Lung (tissue), 12 donors: ENCODE results near the gene SLC16A1. TPM values are rescaled to one million over a fixed set of nuclear protein-coding genes. Genes with fewer than 3 reads are reported as not detected.

Experiments used
- ATAC-seq: fragments of 200-7000 bp; cut with Tn5 transposase; one replicate; pipeline ENCODE4 v1.9.1; 2020; ENCODE audit warnings: moderate number of reproducible peaks; ENCODE audit not compliant: insufficient read depth, low FRiP score
- DNase-seq, 3 donors: peaks; one replicate each; pipeline ENCODE4 v3.0.0-alpha.2; 2013 to 2017
- H3K27ac ChIP-seq, 2 donors: one replicate each; pipeline ENCODE4 v1.5.1; 2013; ENCODE audit warnings: mild to moderate bottlenecking in 2 of 2, moderate library complexity in 2 of 2, control low read depth in 1 of 2, inconsistent platforms in 1 of 2, low read depth in 1 of 2, low read length in 1 of 2
- H3K27me3 ChIP-seq, 3 donors: one replicate each; pipeline ENCODE4 v1.5.1; 2013; ENCODE audit warnings: low read length in 2 of 3; ENCODE audit not compliant: control insufficient read depth in 3 of 3, insufficient read depth in 3 of 3
- H3K36me3 ChIP-seq, 4 donors: one replicate each; pipeline ENCODE4 v1.5.1; 2013; ENCODE audit warnings: low read length in 4 of 4, mild to moderate bottlenecking in 1 of 4, moderate library complexity in 1 of 4; ENCODE audit not compliant: control insufficient read depth in 4 of 4, insufficient read depth in 4 of 4
- H3K4me1 ChIP-seq, 5 donors: one replicate each; pipeline ENCODE4 v1.5.1; 2013; ENCODE audit warnings: low read length in 5 of 5, mild to moderate bottlenecking in 2 of 5, moderate library complexity in 1 of 5; ENCODE audit not compliant: control insufficient read depth in 5 of 5, insufficient read depth in 5 of 5
- H3K4me3 ChIP-seq: one replicate; pipeline ENCODE4 v1.5.1; 2013; ENCODE audit warnings: mild to moderate bottlenecking, control low read depth, moderate library complexity
- H3K9ac ChIP-seq, 2 donors: one replicate each; pipeline ENCODE4 v1.5.1; 2013; ENCODE audit warnings: low read length in 2 of 2, control low read depth in 1 of 2; ENCODE audit not compliant: insufficient read depth in 1 of 2
- H3K9me3 ChIP-seq, 4 donors: one replicate each; pipeline ENCODE4 v1.5.1; 2013; ENCODE audit warnings: low read length in 3 of 4, mild to moderate bottlenecking in 1 of 4, moderate library complexity in 1 of 4; ENCODE audit not compliant: control insufficient read depth in 4 of 4, insufficient read depth in 3 of 4
- WGBS, 2 donors: extraction: QIAGEN DNeasy Blood & Tissue Kit; methylation state at CpG; one replicate each; pipeline ENCODE4 v1.1.7; 2013; 5-methylcytosine and 5-hydroxymethylcytosine counted together
- polyA plus RNA-seq, 2 donors: library from polyadenylated mRNA; stranded (reverse); fragments of 200-250 nt; gene quantifications; one replicate each; pipeline ENCODE4 v1.2.1, GENCODE V29; 2013
- total RNA-seq, 2 donors: library from RNA; depleted of rRNA in 1 of 2; stranded (reverse); fragments of >200 nt in 1 of 2; gene quantifications; one replicate each; pipeline ENCODE4 v1.2.1, GENCODE V29; 2014 to 2021
- TF ChIP-seq, protein P1 (sequence below): IDR thresholded peaks from 2 replicates; pipeline ENCODE4 v1.5.1; 2012; ENCODE audit warnings: mild to moderate bottlenecking; ENCODE audit errors: control extremely low read depth, extremely low read depth
- donor health status: control.
- donor health status: control.
- donor health status: Bipolar disorder and iron deficiency.
- donor health status: healthy.
- donor health status: DM: yes; HTN: yes; CAD: no.

Gene SLC16A1
- total and polyA plus RNA-seq, 4 donors, result 2.4 to 27.6 (median 8.2) TPM

DNA sequence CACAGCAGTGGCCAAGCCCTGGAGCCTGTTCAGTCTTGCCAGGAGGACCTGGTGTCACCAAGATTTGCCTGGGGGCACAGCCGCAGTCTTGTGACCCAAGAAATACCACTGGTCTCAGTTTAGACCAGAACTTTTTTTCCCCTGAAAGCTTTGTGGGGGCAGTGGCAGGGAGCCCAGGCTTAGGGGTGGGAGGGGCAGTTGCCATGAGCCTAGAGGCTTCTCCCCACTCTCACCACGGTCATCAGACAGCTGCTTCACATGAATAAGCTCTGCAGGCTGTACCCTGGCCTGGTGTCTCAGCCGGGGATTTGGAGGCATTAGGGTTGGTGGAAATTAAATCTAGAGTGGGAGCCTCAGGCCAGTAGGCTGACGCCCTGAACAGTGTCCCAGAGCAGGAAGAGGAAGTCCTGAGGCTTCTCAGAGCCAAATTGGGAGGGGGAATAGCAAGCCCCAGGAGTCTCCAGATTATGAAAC, 73.7 kb downstream of the SLC16A1 start:
- DNase-seq (no peak), ATAC-seq (no peak)
- Histone ChIP-seq H3K27ac (no peak overlapping the region), H3K4me1 (no peaks in the 10 kb centered on the region), H3K4me3 (no peak overlapping the region), H3K9me3 (peaks cover 0 to 3% (median 0%) of the 10 kb centered on the region in 4 donors), H3K9ac (no peak overlapping the region), H3K36me3 (no peaks in the 10 kb centered on the region), H3K27me3 (no peaks in the 10 kb centered on the region)
- 60 to 68% methylated on average over 4 of the region's 4 CpGs for WGBS, 2 donors
- TF ChIP-seq, protein P1, sequence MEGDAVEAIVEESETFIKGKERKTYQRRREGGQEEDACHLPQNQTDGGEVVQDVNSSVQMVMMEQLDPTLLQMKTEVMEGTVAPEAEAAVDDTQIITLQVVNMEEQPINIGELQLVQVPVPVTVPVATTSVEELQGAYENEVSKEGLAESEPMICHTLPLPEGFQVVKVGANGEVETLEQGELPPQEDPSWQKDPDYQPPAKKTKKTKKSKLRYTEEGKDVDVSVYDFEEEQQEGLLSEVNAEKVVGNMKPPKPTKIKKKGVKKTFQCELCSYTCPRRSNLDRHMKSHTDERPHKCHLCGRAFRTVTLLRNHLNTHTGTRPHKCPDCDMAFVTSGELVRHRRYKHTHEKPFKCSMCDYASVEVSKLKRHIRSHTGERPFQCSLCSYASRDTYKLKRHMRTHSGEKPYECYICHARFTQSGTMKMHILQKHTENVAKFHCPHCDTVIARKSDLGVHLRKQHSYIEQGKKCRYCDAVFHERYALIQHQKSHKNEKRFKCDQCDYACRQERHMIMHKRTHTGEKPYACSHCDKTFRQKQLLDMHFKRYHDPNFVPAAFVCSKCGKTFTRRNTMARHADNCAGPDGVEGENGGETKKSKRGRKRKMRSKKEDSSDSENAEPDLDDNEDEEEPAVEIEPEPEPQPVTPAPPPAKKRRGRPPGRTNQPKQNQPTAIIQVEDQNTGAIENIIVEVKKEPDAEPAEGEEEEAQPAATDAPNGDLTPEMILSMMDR, result no peak

DNA sequence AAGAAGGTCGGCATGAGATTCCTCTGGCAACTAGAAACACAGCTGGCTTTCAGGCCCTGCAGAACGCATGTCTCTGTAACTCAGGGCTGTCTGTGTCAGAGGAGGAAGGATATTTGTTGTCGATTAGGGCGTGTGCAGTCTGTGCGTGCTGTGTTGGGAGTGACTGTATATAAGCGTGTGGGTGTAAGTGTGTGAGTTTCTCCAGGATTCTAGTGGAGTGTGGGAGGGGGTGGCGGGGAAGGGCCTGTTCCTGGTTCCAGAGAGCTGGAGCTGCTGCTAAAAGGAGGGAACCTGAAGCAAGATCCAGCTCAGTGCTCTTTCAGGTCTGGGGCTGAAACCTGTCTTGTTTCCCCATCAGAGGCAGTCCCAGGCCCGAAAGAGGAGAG, 74.3 kb downstream of the SLC16A1 start:
- H3K4me3 ChIP-seq, result no peak overlapping the region
- DNase-seq (no peak), ATAC-seq (no peak)
- H3K27me3 ChIP-seq, result no peaks in the 10 kb centered on the region
- TF ChIP-seq, protein P1, result no peak
- no peak overlapping the region for H3K27ac ChIP-seq
- H3K4me1 ChIP-seq, result no peaks in the 10 kb centered on the region
- H3K36me3 ChIP-seq, result no peaks in the 10 kb centered on the region
- H3K9me3 ChIP-seq, result peaks cover 0 to 3% (median 0%) of the 10 kb centered on the region in 4 donors
- H3K9ac ChIP-seq, result no peak overlapping the region
- 87 to 89% methylated on average over 8 of the region's 8 CpGs for WGBS, 2 donors

DNA sequence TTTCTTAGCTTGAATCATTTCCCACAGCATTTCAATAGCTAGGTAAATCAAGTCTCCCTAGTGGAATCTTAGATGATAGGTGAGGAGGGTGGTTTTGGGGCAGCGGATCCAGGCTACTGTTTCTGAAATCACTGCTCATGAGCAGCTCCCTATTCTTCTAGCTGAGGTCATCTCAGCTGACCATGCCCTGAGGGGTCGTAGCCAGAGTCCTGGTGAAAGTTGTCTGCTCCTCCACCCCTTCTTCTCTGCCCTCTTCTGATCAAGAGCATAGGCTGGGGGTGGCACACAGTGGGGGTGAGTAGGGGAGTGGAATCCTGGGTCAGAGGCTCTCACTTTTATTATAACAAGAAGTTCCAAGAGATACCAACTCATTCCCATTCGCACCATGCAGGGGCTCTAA, 76.2 kb downstream of the SLC16A1 start:
- Histone ChIP-seq H3K36me3 (no peaks in the 10 kb centered on the region), H3K27ac (no peak overlapping the region), H3K27me3 (no peaks in the 10 kb centered on the region), H3K9me3 (peaks cover 0 to 3% (median 0%) of the 10 kb centered on the region in 4 donors), H3K4me3 (no peak overlapping the region), H3K9ac (no peak overlapping the region), H3K4me1 (no peaks in the 10 kb centered on the region)
- ATAC-seq, result no peak
- TF ChIP-seq, protein P1, result no peak
- WGBS, 2 donors, result 83 to 91% methylated on average over 3 of the region's 3 CpGs
- no peak for DNase-seq

DNA sequence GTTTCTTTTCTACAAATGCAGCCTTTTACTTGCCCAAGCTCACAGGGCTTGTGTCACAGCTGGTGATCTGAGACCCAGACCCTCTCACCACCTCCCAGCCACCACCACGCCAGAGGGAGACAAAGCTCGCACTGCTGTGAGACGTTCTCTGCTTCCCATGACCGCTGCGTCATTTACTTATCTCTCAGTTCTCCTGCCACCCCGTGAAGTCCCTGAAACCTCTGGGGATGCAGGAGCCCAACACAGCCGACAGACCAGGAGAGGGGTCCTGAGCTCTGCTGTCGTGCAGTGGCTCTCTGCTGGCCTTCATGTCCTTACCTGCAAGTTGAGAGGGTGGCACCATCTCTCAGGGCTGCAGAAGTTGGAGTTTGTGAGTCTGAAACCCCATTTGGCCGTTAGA, 77.7 kb downstream of the SLC16A1 start:
- no peaks in the 10 kb centered on the region for H3K36me3 ChIP-seq
- H3K4me3 ChIP-seq, result no peak overlapping the region
- DNase-seq (no peak), ATAC-seq (no peak)
- H3K4me1 ChIP-seq, result no peaks in the 10 kb centered on the region
- WGBS, 2 donors, result 75 to 89% methylated on average over 9 of the region's 9 CpGs
- no peaks in the 10 kb centered on the region for H3K27me3 ChIP-seq
- no peak overlapping the region for H3K9ac ChIP-seq
- no peak overlapping the region for H3K27ac ChIP-seq
- peaks cover 0 to 3% (median 0%) of the 10 kb centered on the region in 4 donors for H3K9me3 ChIP-seq
- TF ChIP-seq, protein P1, result no peak
